Activated effector memory CD4-positive, alpha-beta T cell treated with anti-CD3 and anti-CD28 coated beads, Interleukin-2, amount 50 U/mL, for 16 hours (primary cell): ENCODE results near the gene CXCR4.
"Not testable (repeated sequence)": the region's sequence is repeated elsewhere in the genome, so short reads cannot be mapped to it uniquely, and the experiment has no call there.

Source experiments
- DNase-seq: peaks from one replicate; pipeline ENCODE4 v3.0.0-alpha.2; 2020

Gene CXCR4

GRCh38 chr2:136071887-136072286 lies 46.1 kb downstream of the CXCR4 start:
- DNase-seq, result not testable (repeated sequence)

- DNase-seq, result no peak
These were observed 47.0 kb downstream of the CXCR4 start for GRCh38 chr2:136070913-136071312.

GRCh38 chr2:136069773-136070172 lies 48.2 kb downstream of the CXCR4 start:
- no peak for DNase-seq

GRCh38 chr2:136068581-136069227 lies 49.2 kb downstream of the CXCR4 start:
- no peak for DNase-seq

GRCh38 chr2:136067897-136068580 lies 49.9 kb downstream of the CXCR4 start:
- DNase-seq, result no peak

GRCh38 chr2:136067459-136067858 lies 50.5 kb downstream of the CXCR4 start:
- DNase-seq, result no peak

GRCh38 chr2:136065907-136066306 lies 52.0 kb downstream of the CXCR4 start:
- no peak for DNase-seq

GRCh38 chr2:136065384-136065783 lies 52.6 kb downstream of the CXCR4 start:
- DNase-seq, result no peak
